MM.1S (cell line): ENCODE data around the gene MUC13.

ENCODE experiments used
- DNase-seq: peaks from one replicate; pipeline ENCODE4 v3.0.0-alpha.2; 2015
- H2AFZ ChIP-seq: fragments of 300-600 bp; sonication (generic); 2 replicates; pipeline ENCODE4 v1.6.0; 2016; ENCODE audit warnings: antibody characterized with exemption, low read length
- H3F3A ChIP-seq: fragments of 300-600 bp; sonication (generic); 2 replicates; pipeline ENCODE4 v1.6.1; 2016; ENCODE audit warnings: mild to moderate bottlenecking, antibody characterized with exemption, low read length, moderate library complexity, mixed read lengths; ENCODE audit not compliant: insufficient read depth
- H3K27ac ChIP-seq: fragments of 300-600 bp; sonication (generic); 2 replicates; pipeline ENCODE4 v1.5.1; 2016; ENCODE audit warnings: mild to moderate bottlenecking, low read length
- H3K27me3 ChIP-seq: fragments of 300-600 bp; sonication (generic); replicated peaks from 2 replicates; pipeline ENCODE4 v1.6.0; 2016; ENCODE audit warnings: low read length; ENCODE audit not compliant: insufficient read depth
- H3K36me3 ChIP-seq: fragments of 300-600 bp; sonication (generic); replicated peaks from 2 replicates; pipeline ENCODE4 v1.6.1; 2016; ENCODE audit warnings: mild to moderate bottlenecking, low read length, mixed read lengths; ENCODE audit not compliant: insufficient read depth
- H3K4me1 ChIP-seq: fragments of 300-600 bp; sonication (generic); 2 replicates; pipeline ENCODE4 v1.6.1; 2016; ENCODE audit warnings: low read length, mixed read lengths
- H3K4me2 ChIP-seq: fragments of 300-600 bp; sonication (generic); 2 replicates; pipeline ENCODE4 v1.6.0; 2016; ENCODE audit warnings: low read depth, low read length
- H3K4me3 ChIP-seq: fragments of 300-600 bp; sonication (generic); 2 replicates; pipeline ENCODE4 v1.5.1; 2016; ENCODE audit warnings: low read length, mixed read lengths
- H3K79me2 ChIP-seq: fragments of 300-600 bp; sonication (generic); 2 replicates; pipeline ENCODE4 v1.6.1; 2016; ENCODE audit warnings: mixed run types, low read length, mixed read lengths
- H3K9ac ChIP-seq: fragments of 300-600 bp; sonication (generic); 2 replicates; pipeline ENCODE4 v1.6.1; 2016; ENCODE audit warnings: low read length, mixed read lengths
- H3K9me2 ChIP-seq: fragments of 300-600 bp; sonication (generic); replicated peaks from 2 replicates; pipeline ENCODE4 v1.6.1; 2016; ENCODE audit warnings: mild to moderate bottlenecking, low read length, mixed read lengths; ENCODE audit not compliant: insufficient read depth
- H3K9me3 ChIP-seq: fragments of 300-600 bp; sonication (generic); replicated peaks from 2 replicates; pipeline ENCODE4 v1.6.1; 2016; ENCODE audit warnings: mild to moderate bottlenecking, low read length, mixed read lengths; ENCODE audit not compliant: insufficient read depth
- H4K20me1 ChIP-seq: fragments of 300-600 bp; sonication (generic); 2 replicates; pipeline ENCODE4 v1.6.1; 2016; ENCODE audit warnings: mild to moderate bottlenecking, low read length, moderate library complexity, mixed read lengths; ENCODE audit not compliant: insufficient read depth
- EZH2 ChIP-seq: fragments of 300-600 bp; sonication (generic); optimal IDR thresholded peaks from 2 replicates; pipeline ENCODE3; 2017; ENCODE audit warnings: low read depth, mild to moderate bottlenecking, antibody characterized with exemption, low read length, mixed read lengths
- EZH2phosphoT487 ChIP-seq: fragments of 300-600 bp; sonication (generic); IDR thresholded peaks from 2 replicates; pipeline ENCODE4 v1.6.1; 2018; ENCODE audit warnings: antibody characterized with exemption, low read length
- TF ChIP-seq, protein P1 (sequence below): fragments of 300-600 bp; sonication (generic); IDR thresholded peaks from 2 replicates; pipeline ENCODE4 v1.5.1; 2016; ENCODE audit warnings: antibody characterized with exemption, low read length, mixed read lengths

The MUC13 gene

GRCh38 chr3:124895756-124896155, 38.8 kb downstream of the MUC13 start:
- Histone ChIP-seq H3K79me2 (no peaks in the 10 kb centered on the region), H3K9me3 (no peaks in the 10 kb centered on the region), H3K4me1 (no peaks in the 10 kb centered on the region), H3K4me2 (no peak overlapping the region), H4K20me1 (no peaks in the 10 kb centered on the region), H2AFZ (no peak overlapping the region), H3K36me3 (no peaks in the 10 kb centered on the region), H3K9me2 (no peaks in the 10 kb centered on the region), H3K27me3 (no peaks in the 10 kb centered on the region), H3F3A (no peaks in the 10 kb centered on the region), H3K4me3 (no peak overlapping the region), H3K9ac (no peak overlapping the region), H3K27ac (no peak overlapping the region)
- no peak for DNase-seq
- no peak for TF ChIP-seq EZH2phosphoT487
- TF ChIP-seq EZH2 = no peak
- TF ChIP-seq, protein P1, sequence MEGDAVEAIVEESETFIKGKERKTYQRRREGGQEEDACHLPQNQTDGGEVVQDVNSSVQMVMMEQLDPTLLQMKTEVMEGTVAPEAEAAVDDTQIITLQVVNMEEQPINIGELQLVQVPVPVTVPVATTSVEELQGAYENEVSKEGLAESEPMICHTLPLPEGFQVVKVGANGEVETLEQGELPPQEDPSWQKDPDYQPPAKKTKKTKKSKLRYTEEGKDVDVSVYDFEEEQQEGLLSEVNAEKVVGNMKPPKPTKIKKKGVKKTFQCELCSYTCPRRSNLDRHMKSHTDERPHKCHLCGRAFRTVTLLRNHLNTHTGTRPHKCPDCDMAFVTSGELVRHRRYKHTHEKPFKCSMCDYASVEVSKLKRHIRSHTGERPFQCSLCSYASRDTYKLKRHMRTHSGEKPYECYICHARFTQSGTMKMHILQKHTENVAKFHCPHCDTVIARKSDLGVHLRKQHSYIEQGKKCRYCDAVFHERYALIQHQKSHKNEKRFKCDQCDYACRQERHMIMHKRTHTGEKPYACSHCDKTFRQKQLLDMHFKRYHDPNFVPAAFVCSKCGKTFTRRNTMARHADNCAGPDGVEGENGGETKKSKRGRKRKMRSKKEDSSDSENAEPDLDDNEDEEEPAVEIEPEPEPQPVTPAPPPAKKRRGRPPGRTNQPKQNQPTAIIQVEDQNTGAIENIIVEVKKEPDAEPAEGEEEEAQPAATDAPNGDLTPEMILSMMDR = no peak

DNA sequence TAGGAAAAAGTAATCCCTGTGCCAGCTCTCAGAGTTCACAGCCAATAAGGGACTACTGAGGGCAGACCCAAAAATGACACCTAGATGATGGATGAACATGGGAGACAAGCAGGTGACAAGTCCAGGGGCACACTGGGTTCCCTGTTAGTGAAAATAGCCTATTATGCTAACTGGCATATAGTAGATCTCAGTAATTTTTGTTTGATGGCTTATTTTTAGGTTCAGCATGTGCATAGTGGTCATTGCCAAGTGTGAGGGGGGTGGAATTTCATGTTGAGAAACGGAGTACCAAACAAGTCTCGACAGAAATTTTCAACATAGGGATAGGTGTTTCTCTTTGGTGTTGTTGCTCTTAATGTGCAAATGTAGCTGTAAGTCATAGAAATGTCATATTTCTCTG, 41.0 kb downstream of the MUC13 start:
- H3K4me3 ChIP-seq = no peak overlapping the region
- no peak overlapping the region for H3K9ac ChIP-seq
- no peaks in the 10 kb centered on the region for H3K27me3 ChIP-seq
- no peaks in the 10 kb centered on the region for H3K79me2 ChIP-seq
- TF ChIP-seq, protein P1 = no peak
- TF ChIP-seq EZH2phosphoT487 (no peak), EZH2 (no peak)
- H3K36me3 ChIP-seq = no peaks in the 10 kb centered on the region
- no peak overlapping the region for H3K27ac ChIP-seq
- H3F3A ChIP-seq = no peaks in the 10 kb centered on the region
- no peak overlapping the region for H2AFZ ChIP-seq
- no peaks in the 10 kb centered on the region for H3K9me2 ChIP-seq
- H4K20me1 ChIP-seq = no peaks in the 10 kb centered on the region
- no peak for DNase-seq
- H3K4me2 ChIP-seq = no peak overlapping the region
- H3K9me3 ChIP-seq = no peaks in the 10 kb centered on the region
- H3K4me1 ChIP-seq = no peaks in the 10 kb centered on the region

DNA sequence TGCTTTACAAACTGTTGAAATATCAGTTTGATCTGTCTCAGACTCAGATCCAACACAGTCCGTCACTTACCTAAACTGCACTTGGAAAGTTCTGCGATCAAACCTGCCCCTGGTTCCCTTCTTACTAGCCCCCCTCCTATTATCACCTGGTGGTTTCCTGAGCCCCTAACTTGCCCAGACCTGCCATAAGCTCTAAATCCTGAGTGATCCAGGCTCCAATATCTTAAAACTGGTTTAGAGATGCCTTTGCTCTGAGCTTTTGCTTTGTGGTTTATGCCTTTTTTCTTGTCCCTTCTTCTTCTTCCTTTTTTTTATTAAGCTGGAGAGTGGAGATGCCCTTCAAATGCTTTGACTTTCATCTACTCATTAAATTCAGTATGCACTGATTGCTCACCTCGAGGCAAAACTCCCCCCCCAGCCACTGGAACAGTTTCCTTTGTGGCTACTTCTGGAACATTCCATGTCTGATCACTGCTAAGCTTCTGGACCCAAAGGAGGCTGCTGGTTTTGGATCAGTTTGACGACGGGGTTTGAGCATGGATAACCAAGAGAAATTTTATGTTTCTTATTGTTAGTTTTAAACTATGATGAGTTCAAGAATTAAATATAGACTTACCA, 43.9 kb downstream of the MUC13 start:
- Histone ChIP-seq H3K4me1 (0 out of 2 replicates have a peak, but pooled peaks cover 3% of the 10 kb centered on the region), H3K36me3 (no peaks in the 10 kb centered on the region), H3K27me3 (no peaks in the 10 kb centered on the region), H3K79me2 (peaks cover 8% of the 10 kb centered on the region), H3K4me2 (no peak overlapping the region), H3K27ac (no peak overlapping the region), H4K20me1 (no peaks in the 10 kb centered on the region), H3K9me3 (no peaks in the 10 kb centered on the region), H3K4me3 (no peak overlapping the region), H3K9ac (no peak overlapping the region), H2AFZ (no peak overlapping the region), H3F3A (peaks cover 5% of the 10 kb centered on the region; the same call in 1 of the 2 replicates), H3K9me2 (no peaks in the 10 kb centered on the region)
- TF ChIP-seq EZH2 (no peak), EZH2phosphoT487 (no peak)
- TF ChIP-seq, protein P1 = no peak
- no peak for DNase-seq
